HepG2 (cell line): Measurements from ENCODE around the gene SMURF2. TPM values are rescaled to one million over a fixed set of nuclear protein-coding genes. Genes with fewer than 3 reads are reported as not detected.

Source experiments
- GATAD2A ChIP-seq: IDR thresholded peaks from 2 replicates; pipeline ENCODE4 v1.6.1; 2016
- HNRNPH1 ChIP-seq: fragments of 200-400 bp; formaldehyde crosslinking; optimal IDR thresholded peaks from 2 replicates; pipeline ENCODE3; 2017; ENCODE audit warnings: mild to moderate bottlenecking, low read depth, low read length
- JUNB ChIP-seq: sonication (generic); formaldehyde crosslinking; IDR thresholded peaks from 2 replicates; pipeline ENCODE4 v1.8.0; 2022; ENCODE audit warnings: missing genetic modification reagents, mild to moderate bottlenecking, borderline replicate concordance
- MEIS1 ChIP-seq: sonication (generic); formaldehyde crosslinking; IDR thresholded peaks from 2 replicates; pipeline ENCODE4 v1.9.0; 2021; ENCODE audit warnings: mild to moderate bottlenecking, missing genetic modification reagents, moderate library complexity, borderline replicate concordance
- MIER2 ChIP-seq: IDR thresholded peaks from 2 replicates; pipeline ENCODE4 v1.6.1; 2016; ENCODE audit warnings: missing biosample characterization, missing genetic modification reagents
- SRY ChIP-seq: sonication (generic); formaldehyde crosslinking; IDR thresholded peaks from 2 replicates; pipeline ENCODE4 v1.8.0; 2022; ENCODE audit warnings: mild to moderate bottlenecking, missing genetic modification reagents
- TAF1 ChIP-seq: sonication (generic); formaldehyde crosslinking; IDR thresholded peaks from 2 replicates; pipeline ENCODE4 v1.4.0; 2020; ENCODE audit warnings: missing genetic modification reagents
- TAF15 ChIP-seq: fragments of 200-400 bp; formaldehyde crosslinking; IDR thresholded peaks from one replicate; pipeline ENCODE4 v1.6.1; 2018; ENCODE audit warnings: mild to moderate bottlenecking, low read depth, low read length; ENCODE audit not compliant: poor library complexity, severe bottlenecking
- XBP1 ChIP-seq: sonication (generic); formaldehyde crosslinking; IDR thresholded peaks from 2 replicates; pipeline ENCODE4 v1.5.0; 2020; ENCODE audit warnings: missing genetic modification reagents
- ZBTB21 ChIP-seq: sonication (generic); formaldehyde crosslinking; IDR thresholded peaks from 2 replicates; pipeline ENCODE4 v1.4.0; 2020; ENCODE audit warnings: missing genetic modification reagents
- ZBTB3 ChIP-seq: sonication (generic); formaldehyde crosslinking; IDR thresholded peaks from 2 replicates; pipeline ENCODE4 v1.4.0; 2020; ENCODE audit warnings: low read depth, mild to moderate bottlenecking, moderate library complexity, missing genetic modification reagents, borderline replicate concordance
- ZFP90 ChIP-seq: sonication (generic); formaldehyde crosslinking; IDR thresholded peaks from 2 replicates; pipeline ENCODE4 v1.8.0; 2022; ENCODE audit warnings: missing genetic modification reagents, mild to moderate bottlenecking, inconsistent platforms, borderline replicate concordance
- ZMYM4 ChIP-seq: sonication (generic); formaldehyde crosslinking; IDR thresholded peaks from 2 replicates; pipeline ENCODE4 v1.8.1; 2023; ENCODE audit warnings: mild to moderate bottlenecking, missing genetic modification reagents
- ZNF124 ChIP-seq: sonication (generic); formaldehyde crosslinking; IDR thresholded peaks from 2 replicates; pipeline ENCODE4 v1.4.0; 2020; ENCODE audit warnings: missing genetic modification reagents
- ZNF234 ChIP-seq: sonication (generic); formaldehyde crosslinking; conservative IDR thresholded peaks from 2 replicates; pipeline ENCODE4 v1.5.1; 2020; ENCODE audit warnings: mild to moderate bottlenecking, missing genetic modification reagents
- ZNF256 ChIP-seq: sonication (generic); formaldehyde crosslinking; conservative IDR thresholded peaks from 2 replicates; pipeline ENCODE4 v1.4.0; 2020; ENCODE audit warnings: missing genetic modification reagents
- ZNF333 ChIP-seq: sonication (generic); formaldehyde crosslinking; IDR thresholded peaks from 2 replicates; pipeline ENCODE4 v1.4.0; 2020; ENCODE audit warnings: mild to moderate bottlenecking, missing genetic modification reagents, borderline replicate concordance
- ZNF33B ChIP-seq: sonication (generic); formaldehyde crosslinking; IDR thresholded peaks from 2 replicates; pipeline ENCODE4 v1.5.1; 2020; ENCODE audit warnings: mild to moderate bottlenecking, missing genetic modification reagents
- ZNF572 ChIP-seq: sonication (generic); formaldehyde crosslinking; IDR thresholded peaks from 2 replicates; pipeline ENCODE4 v1.5.1; 2020; ENCODE audit warnings: mild to moderate bottlenecking, missing genetic modification reagents
- ZNF614 ChIP-seq: IDR thresholded peaks from 2 replicates; pipeline ENCODE4 v1.6.1; 2018; ENCODE audit warnings: missing biosample characterization, missing genetic modification reagents, inconsistent platforms, borderline replicate concordance
- ZNF780A ChIP-seq: sonication (generic); formaldehyde crosslinking; IDR thresholded peaks from 2 replicates; pipeline ENCODE4 v1.8.0; 2022; ENCODE audit warnings: mild to moderate bottlenecking, missing genetic modification reagents, moderate library complexity
- ZNF792 ChIP-seq: IDR thresholded peaks from 2 replicates; pipeline ENCODE4 v1.6.1; 2016
- polyA plus RNA-seq, 8 experiments: library from polyadenylated mRNA; depleted of rRNA in 3 of 8; stranded (reverse) in 7 of 8; unstranded in 1 of 8; fragments of >200 nt; fragmentation: Illumina TruSeq in 4 of 8; extraction: Trizol in 4 of 8; gene quantifications; 2 replicates each; pipeline versions ENCODE4 v1.2.1 to v1.2.3, GENCODE V29; 2011 to 2016; ENCODE audit warnings: low read depth in 4 of 8, missing spikeins in 1 of 8, mixed read lengths in 1 of 8; ENCODE audit not compliant: insufficient read depth in 1 of 8
- total RNA-seq, 5 experiments: library from RNA; depleted of rRNA; stranded (reverse); fragments of >200 nt; fragmentation: Illumina TruSeq; extraction: Trizol; gene quantifications; 2 replicates each; pipeline ENCODE4 v1.2.3, GENCODE V29; 2016; ENCODE audit warnings: low read depth in 1 of 5
- TF ChIP-seq, protein P1 (sequence below): IDR thresholded peaks from 2 replicates; pipeline ENCODE4 v1.6.1; 2016; ENCODE audit warnings: missing biosample characterization, missing genetic modification reagents, low read depth
- TF ChIP-seq, protein P2 (sequence below): sonication (generic); formaldehyde crosslinking; IDR thresholded peaks from 2 replicates; pipeline ENCODE4 v1.5.0; 2020; ENCODE audit warnings: missing genetic modification reagents
- TF ChIP-seq, protein P3 (sequence below): IDR thresholded peaks from 2 replicates; pipeline ENCODE4 v1.6.1; 2016; ENCODE audit warnings: missing genetic modification reagents, missing compliant biosample characterization

SMURF2 gene
- total and polyA plus RNA-seq, 2 of the 13 experiments (the other 11 are each of a cell fraction or from before 2014, with no cell fraction given) = 14.9 to 24.3 TPM

DNA sequence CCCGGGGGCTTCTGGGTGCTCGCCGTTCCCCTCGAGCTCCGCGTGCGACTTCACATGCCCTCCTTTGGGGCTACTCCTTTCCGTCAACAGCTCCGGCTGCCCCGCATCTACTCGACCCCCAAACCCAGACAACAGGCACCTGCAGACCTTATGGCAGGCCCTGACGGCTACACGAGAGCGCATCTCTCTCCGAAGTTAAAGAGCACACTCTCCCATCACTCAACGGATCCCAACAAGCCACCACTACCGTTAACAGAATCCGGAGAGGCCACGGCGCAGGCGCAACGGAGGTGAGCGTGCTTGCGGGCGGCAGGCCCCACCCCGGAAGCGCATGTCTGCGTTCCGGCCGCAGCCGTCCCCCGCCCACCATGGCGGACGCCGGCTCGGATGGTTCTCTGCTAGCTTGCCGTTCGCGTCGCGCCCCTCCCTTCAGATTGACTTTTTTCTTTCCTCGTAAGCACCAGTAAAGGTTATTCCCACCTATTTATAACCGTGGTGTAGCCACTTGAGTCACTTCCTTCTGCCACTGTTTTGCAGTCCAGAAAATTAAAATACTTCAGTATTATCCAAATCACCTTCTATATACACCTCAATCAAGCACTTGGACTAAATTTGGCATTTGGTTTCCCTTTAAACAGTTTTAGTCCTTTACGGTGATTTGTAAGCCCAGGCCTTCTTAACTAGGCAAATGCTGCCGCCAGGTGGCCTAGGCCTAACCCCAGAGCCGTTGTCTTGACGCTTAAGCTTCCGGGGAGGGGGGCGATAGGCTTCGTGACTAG lies 165.1 kb downstream of the SMURF2 start, which contains the start of gene POLG2 (continued):
- TF ChIP-seq ZNF780A (peak; percentile 84), ZBTB21 (CRISPR knock-in tag) (peak; percentile 40; the same call in 1 of the 2 replicates), XBP1 (CRISPR knock-in tag) (0 out of 2 replicates have a peak, but pooled peaks have one; percentile 28), TAF15 (no peak), ZNF234 (CRISPR knock-in tag) (no peak), ZFP90 (CRISPR knock-in tag) (peak; percentile 84; the same call in 1 of the 2 replicates), ZNF124 (CRISPR knock-in tag) (peak; percentile 66), JUNB (CRISPR knock-in tag) (peak; percentile 66; the same call in 1 of the 2 replicates), ZNF572 (CRISPR knock-in tag) (peak; percentile 96), GATAD2A (CRISPR knock-in tag) (peak; percentile 71), SRY (CRISPR knock-in tag) (no peak; the same call in none of the 2 replicates), ZNF614 (CRISPR knock-in tag) (no peak), ZNF256 (CRISPR knock-in tag) (0 out of 2 replicates have a peak, but pooled peaks have one; percentile 11), HNRNPH1 (no peak), ZNF792 (CRISPR knock-in tag) (peak; percentile 80; the same call in 1 of the 2 replicates), ZMYM4 (CRISPR knock-in tag) (peak; percentile 65), TAF1 (peak; percentile 91), ZNF33B (peak; percentile 65), MIER2 (CRISPR knock-in tag) (peak; percentile 49; the same call in 1 of the 2 replicates), ZNF333 (CRISPR knock-in tag) (peak; percentile 93), MEIS1 (CRISPR knock-in tag) (0 out of 2 replicates have a peak, but pooled peaks have one; percentile 89), ZBTB3 (CRISPR knock-in tag) (peak; percentile 72)
- TF ChIP-seq, protein P1, sequence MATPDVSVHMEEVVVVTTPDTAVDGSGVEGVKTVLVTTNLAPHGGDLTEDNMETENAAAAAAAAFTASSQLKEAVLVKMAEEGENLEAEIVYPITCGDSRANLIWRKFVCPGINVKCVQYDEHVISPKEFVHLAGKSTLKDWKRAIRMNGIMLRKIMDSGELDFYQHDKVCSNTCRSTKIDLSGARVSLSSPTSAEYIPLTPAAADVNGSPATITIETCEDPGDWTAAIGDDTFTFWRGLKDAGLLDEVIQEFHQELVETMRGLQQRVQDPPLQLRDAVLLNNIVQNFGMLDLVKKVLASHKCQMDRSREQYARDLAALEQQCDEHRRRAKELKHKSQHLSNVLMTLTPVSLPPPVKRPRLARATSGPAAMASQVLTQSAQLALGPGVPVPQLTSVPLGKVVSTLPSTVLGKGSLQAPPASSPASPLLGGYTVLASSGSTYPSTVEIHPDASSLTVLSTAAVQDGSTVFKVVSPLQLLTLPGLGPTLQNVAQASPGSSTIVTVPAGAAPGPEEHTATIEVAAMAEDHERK (CRISPR knock-in tag) = peak; percentile 85
- TF ChIP-seq, protein P2, sequence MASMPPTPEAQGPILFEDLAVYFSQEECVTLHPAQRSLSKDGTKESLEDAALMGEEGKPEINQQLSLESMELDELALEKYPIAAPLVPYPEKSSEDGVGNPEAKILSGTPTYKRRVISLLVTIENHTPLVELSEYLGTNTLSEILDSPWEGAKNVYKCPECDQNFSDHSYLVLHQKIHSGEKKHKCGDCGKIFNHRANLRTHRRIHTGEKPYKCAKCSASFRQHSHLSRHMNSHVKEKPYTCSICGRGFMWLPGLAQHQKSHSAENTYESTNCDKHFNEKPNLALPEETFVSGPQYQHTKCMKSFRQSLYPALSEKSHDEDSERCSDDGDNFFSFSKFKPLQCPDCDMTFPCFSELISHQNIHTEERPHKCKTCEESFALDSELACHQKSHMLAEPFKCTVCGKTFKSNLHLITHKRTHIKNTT (CRISPR knock-in tag) = 0 out of 2 replicates have a peak, but pooled peaks have one; percentile 75
- TF ChIP-seq, protein P3, sequence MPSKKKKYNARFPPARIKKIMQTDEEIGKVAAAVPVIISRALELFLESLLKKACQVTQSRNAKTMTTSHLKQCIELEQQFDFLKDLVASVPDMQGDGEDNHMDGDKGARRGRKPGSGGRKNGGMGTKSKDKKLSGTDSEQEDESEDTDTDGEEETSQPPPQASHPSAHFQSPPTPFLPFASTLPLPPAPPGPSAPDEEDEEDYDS (CRISPR knock-in tag) = peak; percentile 93
